GM19324 (cell line): ENCODE results near the gene TMEM98.
"Not testable (repeated sequence)": the region's sequence is repeated elsewhere in the genome, so short reads cannot be mapped to it uniquely, and the experiment has no call there.

Source experiments
- ATAC-seq: cut with Tn5 transposase; IDR thresholded peaks from one replicate; pipeline ENCODE4 v1.9.1; 2021; ENCODE audit warnings: mild to moderate bottlenecking, moderate library complexity; ENCODE audit not compliant: unreplicated experiment, low FRiP score

TMEM98 gene

GRCh38 chr17:32940706-32941390, 12.9 kb downstream of the TMEM98 start:
- no peak for ATAC-seq

- ATAC-seq, result no peak
Measured at GRCh38 chr17:32941419-32942032, 13.6 kb downstream of the TMEM98 start.

GRCh38 chr17:32943206-32943605, 15.3 kb downstream of the TMEM98 start:
- ATAC-seq, result no peak

- no peak for ATAC-seq
Measured at GRCh38 chr17:32943647-32944191, 15.8 kb downstream of the TMEM98 start.

- no peak for ATAC-seq
Measured at GRCh38 chr17:32944248-32945020, 16.5 kb downstream of the TMEM98 start.

GRCh38 chr17:32946375-32947135, 18.6 kb downstream of the TMEM98 start:
- no peak for ATAC-seq

GRCh38 chr17:32947736-32948135, 19.8 kb downstream of the TMEM98 start:
- no peak for ATAC-seq

GRCh38 chr17:32949181-32949580, 21.2 kb downstream of the TMEM98 start:
- ATAC-seq, result no peak

GRCh38 chr17:32952491-32952890, 24.5 kb downstream of the TMEM98 start:
- ATAC-seq, result not testable (repeated sequence)

GRCh38 chr17:32953045-32953444, 25.1 kb downstream of the TMEM98 start:
- no peak for ATAC-seq

GRCh38 chr17:32953857-32954256, 25.9 kb downstream of the TMEM98 start:
- ATAC-seq, result no peak

- ATAC-seq, result no peak
Measured at GRCh38 chr17:32954477-32954876, 26.5 kb downstream of the TMEM98 start.

- ATAC-seq, result no peak
Measured at GRCh38 chr17:32955155-32955554, 27.2 kb downstream of the TMEM98 start.

GRCh38 chr17:32956240-32956970, 28.5 kb downstream of the TMEM98 start:
- ATAC-seq, result no peak

- ATAC-seq, result no peak
Measured at GRCh38 chr17:32958418-32958817, 30.5 kb downstream of the TMEM98 start.

- no peak for ATAC-seq
Measured at GRCh38 chr17:32960815-32961214, 32.9 kb downstream of the TMEM98 start.

GRCh38 chr17:32962320-32962711, 34.4 kb downstream of the TMEM98 start:
- no peak for ATAC-seq

GRCh38 chr17:32964541-32964940, 36.6 kb downstream of the TMEM98 start:
- ATAC-seq, result no peak

- not testable (repeated sequence) for ATAC-seq
Measured at GRCh38 chr17:32969231-32969630, 41.3 kb downstream of the TMEM98 start.

GRCh38 chr17:32970281-32970680, 42.3 kb downstream of the TMEM98 start:
- no peak for ATAC-seq
